ENCODE measurements around the gene MLXIP. TPM values are rescaled to one million over a fixed set of nuclear protein-coding genes. Genes with fewer than 3 reads are reported as not detected.

The MLXIP gene
- total RNA-seq, result 100 to 1,000 TPM; 194 to 230 (median 201) TPM
- long read RNA-seq, donor 1, full-length matches to known transcripts, result 82 of 368 reads
- long read RNA-seq, donor 1, partial matches to known transcripts, result 183 of 368 reads
- long read RNA-seq, donor 1, other reads (novel, unspliced or antisense), result 103 of 368 reads
- long read RNA-seq, donor 2, full-length matches to known transcripts, result 4 of 38 reads
- long read RNA-seq, donor 2, partial matches to known transcripts, result 5 of 38 reads
- long read RNA-seq, donor 2, other reads (novel, unspliced or antisense), result 29 of 38 reads

GRCh38 chr12:122078141-122079032 lies at the start of gene MLXIP:
MLXIP (plus strand) TSS chr12:122078756; CDS start chr12:122078854, 98 bp downstream.
- no peaks in the 10 kb centered on the region for H3K9me3 ChIP-seq
- intact Hi-C loops (cut with DNase I, micrococcal nuclease), result no loop called here
- TF ChIP-seq, protein P1, sequence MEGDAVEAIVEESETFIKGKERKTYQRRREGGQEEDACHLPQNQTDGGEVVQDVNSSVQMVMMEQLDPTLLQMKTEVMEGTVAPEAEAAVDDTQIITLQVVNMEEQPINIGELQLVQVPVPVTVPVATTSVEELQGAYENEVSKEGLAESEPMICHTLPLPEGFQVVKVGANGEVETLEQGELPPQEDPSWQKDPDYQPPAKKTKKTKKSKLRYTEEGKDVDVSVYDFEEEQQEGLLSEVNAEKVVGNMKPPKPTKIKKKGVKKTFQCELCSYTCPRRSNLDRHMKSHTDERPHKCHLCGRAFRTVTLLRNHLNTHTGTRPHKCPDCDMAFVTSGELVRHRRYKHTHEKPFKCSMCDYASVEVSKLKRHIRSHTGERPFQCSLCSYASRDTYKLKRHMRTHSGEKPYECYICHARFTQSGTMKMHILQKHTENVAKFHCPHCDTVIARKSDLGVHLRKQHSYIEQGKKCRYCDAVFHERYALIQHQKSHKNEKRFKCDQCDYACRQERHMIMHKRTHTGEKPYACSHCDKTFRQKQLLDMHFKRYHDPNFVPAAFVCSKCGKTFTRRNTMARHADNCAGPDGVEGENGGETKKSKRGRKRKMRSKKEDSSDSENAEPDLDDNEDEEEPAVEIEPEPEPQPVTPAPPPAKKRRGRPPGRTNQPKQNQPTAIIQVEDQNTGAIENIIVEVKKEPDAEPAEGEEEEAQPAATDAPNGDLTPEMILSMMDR (IDR thresholded peaks at IDR 0.05), result no peak
- H3K36me3 ChIP-seq (ENCODE audit: low read depth), result no peaks in the 10 kb centered on the region
- ATAC-seq, result peak; percentile 77
- peak; percentile 95 to 97 (median 96) for DNase-seq
- H3K4me3 ChIP-seq, result peak within 1 kb of the TSS; percentile 77
- H3K4me1 ChIP-seq (ENCODE audit: low read depth), result peaks cover 36% of the 10 kb centered on the region

DNA sequence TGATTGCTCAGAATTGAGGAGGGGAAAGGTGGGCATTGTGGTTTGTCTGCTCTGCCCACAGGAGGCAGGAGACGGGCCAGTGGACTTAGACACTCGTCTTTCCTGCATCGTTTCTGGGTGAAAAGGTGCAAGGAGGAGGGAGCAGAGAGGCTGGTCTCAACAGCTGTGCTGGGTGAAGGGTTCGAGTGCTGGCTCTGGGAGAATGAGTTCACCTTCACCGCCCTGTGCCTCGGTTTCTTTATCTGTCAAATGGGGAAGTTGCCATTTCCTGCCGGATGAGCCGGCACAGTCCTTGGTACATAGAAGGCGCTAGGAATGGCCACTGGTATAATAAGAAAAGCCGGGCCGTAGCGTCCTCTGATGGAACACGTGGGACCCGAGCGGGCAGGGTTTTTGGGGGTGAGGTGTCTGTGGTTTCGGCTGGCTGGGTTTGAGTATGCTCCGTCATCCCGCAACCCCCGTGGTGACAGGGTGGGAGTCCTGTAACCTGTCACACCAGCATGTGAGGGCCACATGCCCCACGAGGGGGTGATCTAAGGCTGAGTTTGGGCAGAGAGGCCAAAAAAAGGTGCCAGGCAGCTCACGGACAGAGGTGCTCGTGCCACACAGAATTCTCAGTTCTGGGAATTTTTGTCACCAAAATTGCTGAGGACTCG lies 49.5 kb upstream of the MLXIP start:
- intact Hi-C loops (cut with DNase I, micrococcal nuclease), result no loop called here
- DNase-seq (no peak), ATAC-seq (no peak)
- TF ChIP-seq, protein P1 (IDR thresholded peaks at IDR 0.05), result no peak
- Histone ChIP-seq H3K4me1 (ENCODE audit: low read depth) (peaks cover 2% of the 10 kb centered on the region), H3K36me3 (ENCODE audit: low read depth) (no peaks in the 10 kb centered on the region), H3K9me3 (no peaks in the 10 kb centered on the region), H3K4me3 (no peak overlapping the region)

DNA sequence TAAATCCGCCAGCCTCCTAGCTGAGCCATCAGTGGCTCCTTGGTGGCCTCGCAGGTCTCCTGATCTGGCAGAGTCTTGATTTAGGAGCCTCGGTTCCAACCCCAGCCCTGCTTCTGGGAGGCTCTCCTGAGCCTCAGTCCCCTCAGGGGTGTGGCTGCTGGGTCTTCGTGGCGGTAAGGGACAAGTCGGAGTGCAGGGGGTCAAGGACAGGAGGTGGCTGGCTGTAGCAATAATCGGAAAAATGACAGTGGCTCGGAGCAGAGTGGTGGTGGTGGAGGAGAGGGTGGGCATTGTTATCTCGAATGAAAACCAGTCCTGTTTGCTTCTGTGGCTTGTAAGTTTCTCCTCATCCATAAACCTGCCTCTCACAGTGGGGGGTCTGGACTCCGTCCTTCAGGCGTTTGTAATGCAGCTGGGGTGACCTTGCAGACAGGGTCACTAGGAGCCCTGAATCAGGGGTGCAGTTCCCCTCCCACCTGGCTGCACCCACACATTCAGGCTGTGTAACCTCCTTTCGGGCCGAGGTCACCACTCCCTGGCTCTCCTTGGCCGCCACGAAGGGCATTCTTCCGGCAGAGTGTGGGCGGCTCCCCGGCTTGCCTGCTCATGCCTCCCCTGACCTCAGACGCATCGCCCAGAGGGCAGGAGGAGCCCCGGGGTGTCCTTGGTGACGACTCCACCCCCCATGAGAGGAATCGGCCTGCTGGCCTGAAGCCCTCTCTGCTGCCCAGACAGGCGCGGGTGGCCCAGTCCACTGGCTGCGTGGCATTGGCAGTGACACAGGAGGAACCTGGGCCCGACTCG lies 48.7 kb upstream of the MLXIP start:
- H3K9me3 ChIP-seq, result no peaks in the 10 kb centered on the region
- no peaks in the 10 kb centered on the region for H3K36me3 ChIP-seq (ENCODE audit: low read depth)
- DNase-seq, result no peak
- no peak for ATAC-seq
- intact Hi-C loops (cut with DNase I, micrococcal nuclease), result no loop called here
- TF ChIP-seq, protein P1 (IDR thresholded peaks at IDR 0.05), result no peak
- H3K4me1 ChIP-seq (ENCODE audit: low read depth), result no peaks in the 10 kb centered on the region
- H3K4me3 ChIP-seq, result no peak overlapping the region

- intact Hi-C loops (cut with DNase I, micrococcal nuclease), result no loop called here
- H3K9me3 ChIP-seq, result no peaks in the 10 kb centered on the region
- TF ChIP-seq, protein P1 (IDR thresholded peaks at IDR 0.05), result no peak
- no peak for DNase-seq
- H3K4me1 ChIP-seq (ENCODE audit: low read depth), result no peaks in the 10 kb centered on the region
- no peaks in the 10 kb centered on the region for H3K36me3 ChIP-seq (ENCODE audit: low read depth)
- no peak overlapping the region for H3K4me3 ChIP-seq
- ATAC-seq, result no peak
Observed at GRCh38 chr12:122030424-122031035, 48.0 kb upstream of the MLXIP start.

Data from mucosa of descending colon (tissue), 3 donors.